ENCODE measurements around the gene GNAL. TPM values are rescaled to one million over a fixed set of nuclear protein-coding genes. Genes with fewer than 3 reads are reported as not detected.
A peak's percentile ranks its signal among the peaks of the same experiment; 100 is the strongest.
"Not testable (repeated sequence)": the region's sequence is repeated elsewhere in the genome, so short reads cannot be mapped to it uniquely, and the experiment has no call there.

Gene GNAL
- total RNA-seq, 8 experiments from 2014 or later: 0.85 to 31.0 (median 11.1) TPM

GRCh38 chr18:11850821-11851145, 161.7 kb downstream of the GNAL start:
- in situ Hi-C loops (cut with MboI; ENCODE audit: low pct_unique_long_range_greater_than_20kb in 2 of 9, low sequenced_read_pairs in 9 of 9, unreplicated experiment in 9 of 9): loop anchor here in 2 of 9 experiments (25.0 kb wide), 1 partner anchor 113 kb away; no protein-coding TSS in a partner anchor
- Histone ChIP-seq H3K4me1 (replicated peaks in 1 of 2) (peaks cover 18 to 22% of the 10 kb centered on the region in 2 donors), H3K4me3 (peak overlapping the region; percentile 84 to 98 (median 92)), H3K27ac (peak overlapping the region; percentile 46 to 69)
- 0 to 12% (median 1%) methylated on average over 2 to 10 of the region's 10 CpGs; no CpG with 5 or more reads in 4 of the 10 experiments for WGBS, 10 experiments
- peak; percentile 24 to 67 (median 57) for ATAC-seq (replicated peaks in 6 of 8)

GRCh38 chr18:11851146-11851805, 162.2 kb downstream of the GNAL start, which contains the start of gene CHMP1B:
Gene CHMP1B (plus strand): TSS chr18:11851413. CDS start chr18:11851512, 99 bp downstream.
- peak within 1 kb of the TSS; percentile 84 to 98 (median 92) for H3K4me3 ChIP-seq
- peak; percentile 81 to 99 (median 94) for ATAC-seq (replicated peaks in 6 of 8)
- peak within 1 kb of the TSS; percentile 79 to 81 for H3K27ac ChIP-seq
- in situ Hi-C loops (cut with MboI; ENCODE audit: low pct_unique_long_range_greater_than_20kb in 2 of 9, low sequenced_read_pairs in 9 of 9, unreplicated experiment in 9 of 9): loop anchor here in 2 of 9 experiments (25.0 kb wide), 1 partner anchor 114 kb away; no protein-coding TSS in a partner anchor
- peaks cover 18 to 22% of the 10 kb centered on the region in 2 donors for H3K4me1 ChIP-seq (replicated peaks in 1 of 2)
- WGBS, 10 experiments: 0 to 4% (median 0%) methylated on average over 2 to 35 of the region's 53 CpGs; no CpG with 5 or more reads in 2 of the 10 experiments

- Histone ChIP-seq H3K4me1 (replicated peaks in 1 of 2) (peaks cover 18 to 25% of the 10 kb centered on the region in 2 donors), H3K4me3 (peak overlapping the region; percentile 84 to 98 (median 92)), H3K27ac (peak overlapping the region; percentile 79 to 81)
- ATAC-seq (replicated peaks in 6 of 8): peak; percentile 1 to 14 (median 6)
- WGBS, 10 experiments: 0 to 12% (median 0%) methylated on average over 1 to 13 of the region's 23 CpGs; no CpG with 5 or more reads in 1 of the 10 experiments
- in situ Hi-C loops (cut with MboI; ENCODE audit: low pct_unique_long_range_greater_than_20kb in 2 of 9, low sequenced_read_pairs in 9 of 9, unreplicated experiment in 9 of 9): loop anchor here in 2 of 9 experiments (25.0 kb wide), 1 partner anchor 115 kb away; no protein-coding TSS in a partner anchor
These were observed 162.8 kb downstream of the GNAL start for GRCh38 chr18:11851806-11852337.

- WGBS, 10 experiments: 67 to 100% (median 100%) methylated on average over 1 to 6 of the region's 6 CpGs
- not testable (repeated sequence) for H3K27ac ChIP-seq; H3K4me3 ChIP-seq; ATAC-seq (replicated peaks in 6 of 8)
- peaks cover 23 to 31% of the 10 kb centered on the region in 2 donors for H3K4me1 ChIP-seq (replicated peaks in 1 of 2)
- in situ Hi-C loops (cut with MboI; ENCODE audit: low pct_unique_long_range_greater_than_20kb in 2 of 9, low sequenced_read_pairs in 9 of 9, unreplicated experiment in 9 of 9): loop anchor here in 2 of 9 experiments (25.0 kb wide), 1 partner anchor 117 kb away; no protein-coding TSS in a partner anchor
These were observed 165.5 kb downstream of the GNAL start for GRCh38 chr18:11854554-11854953.

- Histone ChIP-seq H3K27ac (peak overlapping the region; percentile 45 to 52), H3K4me1 (replicated peaks in 1 of 2) (peaks cover 17 to 22% of the 10 kb centered on the region in 2 donors), H3K4me3 (peak overlapping the region in 1 of 5 donors; percentile 2)
- peak; percentile 76 to 98 (median 96) for ATAC-seq (replicated peaks in 6 of 8)
- in situ Hi-C loops (cut with MboI; ENCODE audit: low pct_unique_long_range_greater_than_20kb in 2 of 9, low sequenced_read_pairs in 9 of 9, unreplicated experiment in 9 of 9): loop anchor here in 2 of 9 experiments (25.0 kb wide), 1 partner anchor 120 kb away; no protein-coding TSS in a partner anchor
- 0 to 60% (median 33%) methylated on average over 1 to 10 of the region's 11 CpGs for WGBS, 10 experiments
These were observed 168.3 kb downstream of the GNAL start for GRCh38 chr18:11857177-11857887.

- H3K27ac ChIP-seq: no peak overlapping the region
- in situ Hi-C loops (cut with MboI; ENCODE audit: low pct_unique_long_range_greater_than_20kb in 2 of 9, low sequenced_read_pairs in 9 of 9, unreplicated experiment in 9 of 9): loop anchor here in 2 of 9 experiments (25.0 kb wide), 1 partner anchor 122 kb away; no protein-coding TSS in a partner anchor
These were observed 170.3 kb downstream of the GNAL start for GRCh38 chr18:11859282-11859830.

GRCh38 chr18:11859903-11860407, 170.9 kb downstream of the GNAL start:
- 20 to 100% (median 65%) methylated on average over 1 to 4 of the region's 4 CpGs; no CpG with 5 or more reads in 7 of the 10 experiments for WGBS, 10 experiments
- Histone ChIP-seq H3K4me1 (replicated peaks in 1 of 2) (peaks cover 5 to 9% of the 10 kb centered on the region in 2 donors), H3K27ac (no peak overlapping the region), H3K4me3 (no peak overlapping the region)
- peak in 2 of 8 experiments; percentile 4 to 20 for ATAC-seq (replicated peaks in 6 of 8)
- in situ Hi-C loops (cut with MboI; ENCODE audit: low pct_unique_long_range_greater_than_20kb in 2 of 9, low sequenced_read_pairs in 9 of 9, unreplicated experiment in 9 of 9): loop anchor here in 2 of 9 experiments (25.0 kb wide), 1 partner anchor 123 kb away; no protein-coding TSS in a partner anchor

More at GRCh38 chr18:11859282-11859830, 170.3 kb downstream of the GNAL start:
- no peak overlapping the region for H3K4me3 ChIP-seq
- no peak for ATAC-seq (replicated peaks in 6 of 8)
- H3K4me1 ChIP-seq (replicated peaks in 1 of 2): peaks cover 5 to 9% of the 10 kb centered on the region in 2 donors
- 80 to 100% (median 90%) methylated on average over 1 to 5 of the region's 7 CpGs; no CpG with 5 or more reads in 3 of the 10 experiments for WGBS, 10 experiments

GRCh38 chr18:11860594-11861450, 171.8 kb downstream of the GNAL start:
- in situ Hi-C loops (cut with MboI; ENCODE audit: low pct_unique_long_range_greater_than_20kb in 2 of 9, low sequenced_read_pairs in 9 of 9, unreplicated experiment in 9 of 9): loop anchor here in 2 of 9 experiments (25.0 kb wide), 1 partner anchor 124 kb away; no protein-coding TSS in a partner anchor

GRCh38 chr18:11861583-11862288, 172.7 kb downstream of the GNAL start:
- peaks cover 5 to 7% of the 10 kb centered on the region in 2 donors for H3K4me1 ChIP-seq (replicated peaks in 1 of 2)
- H3K4me3 ChIP-seq: no peak overlapping the region
- no peak overlapping the region for H3K27ac ChIP-seq
- 0 to 100% (median 85%) methylated on average over 1 to 17 of the region's 20 CpGs; no CpG with 5 or more reads in 1 of the 10 experiments for WGBS, 10 experiments
- in situ Hi-C loops (cut with MboI; ENCODE audit: low pct_unique_long_range_greater_than_20kb in 2 of 9, low sequenced_read_pairs in 9 of 9, unreplicated experiment in 9 of 9): loop anchor here in 2 of 9 experiments (25.0 kb wide), 1 partner anchor 124 kb away; no protein-coding TSS in a partner anchor
- no peak for ATAC-seq (replicated peaks in 6 of 8)

More at GRCh38 chr18:11860594-11861450, 171.8 kb downstream of the GNAL start:
- no peak for ATAC-seq (replicated peaks in 6 of 8)
- no peak overlapping the region for H3K27ac ChIP-seq
- no peak overlapping the region for H3K4me3 ChIP-seq
- 52 to 100% (median 81%) methylated on average over 1 to 11 of the region's 17 CpGs; no CpG with 5 or more reads in 2 of the 10 experiments for WGBS, 10 experiments
- peaks cover 5 to 9% of the 10 kb centered on the region in 2 donors for H3K4me1 ChIP-seq (replicated peaks in 1 of 2)

- Histone ChIP-seq H3K27ac (no peak overlapping the region), H3K4me1 (replicated peaks in 1 of 2) (no peaks in the 10 kb centered on the region), H3K4me3 (no peak overlapping the region)
- 43 to 100% (median 83%) methylated on average over 1 to 5 of the region's 6 CpGs; no CpG with 5 or more reads in 2 of the 10 experiments for WGBS, 10 experiments
- ATAC-seq (replicated peaks in 6 of 8): no peak
- in situ Hi-C loops (cut with MboI; ENCODE audit: low pct_unique_long_range_greater_than_20kb in 2 of 9, low sequenced_read_pairs in 9 of 9, unreplicated experiment in 9 of 9): loop anchor here in 2 of 9 experiments (25.0 kb wide), 1 partner anchor 125 kb away; no protein-coding TSS in a partner anchor
These were observed 173.5 kb downstream of the GNAL start for GRCh38 chr18:11862468-11863137.
